A549 treated with CORT108297 at 1 μM for 4 hours (cell line): ENCODE measurements around the gene PLIN3. TPM values are rescaled to one million over a fixed set of nuclear protein-coding genes. Genes with fewer than 3 reads are reported as not detected.

Experiments used
- total RNA-seq: library from RNA; stranded (reverse); fragments of 200-300 nt; extraction: Qiagen RNA extraction; gene quantifications from 5 replicates; pipeline ENCODE4 v1.2.3, GENCODE V29; 2022

Gene PLIN3, protein sequence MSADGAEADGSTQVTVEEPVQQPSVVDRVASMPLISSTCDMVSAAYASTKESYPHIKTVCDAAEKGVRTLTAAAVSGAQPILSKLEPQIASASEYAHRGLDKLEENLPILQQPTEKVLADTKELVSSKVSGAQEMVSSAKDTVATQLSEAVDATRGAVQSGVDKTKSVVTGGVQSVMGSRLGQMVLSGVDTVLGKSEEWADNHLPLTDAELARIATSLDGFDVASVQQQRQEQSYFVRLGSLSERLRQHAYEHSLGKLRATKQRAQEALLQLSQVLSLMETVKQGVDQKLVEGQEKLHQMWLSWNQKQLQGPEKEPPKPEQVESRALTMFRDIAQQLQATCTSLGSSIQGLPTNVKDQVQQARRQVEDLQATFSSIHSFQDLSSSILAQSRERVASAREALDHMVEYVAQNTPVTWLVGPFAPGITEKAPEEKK
- 105 to 136 TPM (median 127 TPM) in 5 replicates for total RNA-seq

DNA sequence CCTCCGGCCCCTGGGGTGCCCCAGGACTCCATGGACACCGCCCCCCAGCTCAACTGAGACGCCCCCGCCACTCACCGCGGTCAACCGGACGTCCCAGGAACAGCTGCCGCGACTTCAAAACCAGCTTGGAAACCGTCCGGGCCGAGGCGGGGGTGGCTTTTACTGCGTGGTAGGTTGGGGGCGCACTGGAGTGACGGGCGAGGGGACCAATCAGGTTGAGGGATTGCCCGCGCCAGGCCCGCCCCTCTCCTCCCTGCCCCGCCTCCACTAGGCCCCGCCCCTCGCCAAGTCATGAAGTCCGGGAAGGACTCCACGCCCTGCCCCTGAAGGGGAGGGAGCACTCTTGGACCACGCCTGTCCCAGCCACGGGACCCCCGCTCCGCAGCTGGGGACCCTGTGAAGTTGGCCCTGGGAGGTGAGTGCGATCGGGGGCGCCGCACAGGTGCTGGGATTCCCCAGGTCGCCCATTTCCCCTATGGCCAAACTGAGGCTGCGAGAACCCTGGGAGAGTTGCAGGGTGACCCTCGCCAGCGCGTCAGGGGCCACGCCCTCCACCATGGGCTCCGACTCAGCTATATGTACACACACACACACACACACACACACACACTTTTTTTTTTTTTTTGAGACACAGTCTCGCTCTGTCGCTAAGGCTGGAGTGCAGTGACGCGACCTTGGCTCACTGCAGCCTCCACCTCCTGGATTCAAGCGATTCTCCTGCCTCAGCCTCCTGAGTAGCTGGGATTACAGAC is at the start of gene PLIN3:
TSS of gene PLIN3 (minus strand) at position 134 of the 752 bp plus-strand sequence. CDS start 6,273 bp downstream, outside the sequence.

DNA sequence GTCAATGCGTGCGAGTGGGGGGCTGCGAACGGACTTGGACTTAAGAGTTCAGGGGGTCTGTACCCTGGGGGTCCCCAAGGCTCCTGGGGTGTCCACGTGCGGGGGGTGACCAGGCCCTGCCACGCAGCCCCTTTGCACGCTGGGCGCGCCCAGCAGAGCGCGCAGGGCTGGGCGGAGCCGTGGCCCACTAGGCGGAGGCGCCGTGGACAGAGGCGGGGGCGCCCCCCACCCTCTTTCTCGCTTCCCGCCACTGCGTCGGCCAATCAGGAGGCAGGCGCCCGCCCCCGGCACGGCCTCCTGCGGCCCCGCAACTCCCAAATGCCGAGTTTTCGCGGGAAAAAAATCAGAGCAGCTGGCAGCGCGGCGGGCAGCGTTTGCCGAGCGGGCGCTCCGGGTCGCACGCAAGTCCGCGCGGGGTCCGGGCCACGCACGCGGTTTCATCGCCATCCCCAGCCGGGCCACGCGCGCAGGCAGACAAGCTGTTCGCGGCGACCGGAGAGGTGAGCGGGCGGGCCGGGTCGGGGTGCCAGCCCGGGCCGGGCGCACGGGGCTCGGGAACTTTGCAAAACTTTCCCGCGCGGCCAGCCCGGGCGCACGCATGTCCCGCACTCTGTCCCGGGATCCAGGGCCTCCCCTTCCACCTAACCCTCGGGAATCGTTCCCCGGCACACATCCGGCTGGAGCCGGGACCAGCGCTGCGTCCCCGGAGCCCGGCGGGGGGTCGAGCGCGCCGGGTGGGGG is 41.9 kb upstream of the PLIN3 start, which contains the start of gene UHRF1:
TSS of gene UHRF1 (plus strand) at position 346 of the 741 bp plus-strand sequence. CDS start 1,385 bp downstream, outside the sequence.

DNA sequence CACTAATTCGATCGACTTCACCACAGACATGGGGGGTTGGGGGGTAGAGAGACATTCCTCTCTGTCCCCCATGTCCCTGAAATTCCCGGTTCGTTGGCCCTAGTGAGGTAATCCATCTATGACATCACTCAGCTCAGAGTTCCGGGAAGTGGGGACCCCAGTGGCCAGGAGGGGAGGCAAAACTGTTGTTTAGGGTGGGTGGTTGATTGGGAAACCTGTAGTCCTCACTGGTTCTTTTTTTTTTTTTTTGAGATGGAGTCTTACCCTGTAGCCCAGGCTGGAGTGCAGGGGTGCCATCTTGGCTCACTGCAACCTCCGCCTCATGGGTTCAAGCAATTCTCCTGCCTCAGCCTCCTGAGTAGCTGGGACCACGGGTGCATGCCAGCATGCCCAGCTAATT is 35.3 kb upstream of the PLIN3 start, which contains the start of gene ARRDC5:
TSS of gene ARRDC5 (minus strand) at position 101 of the 400 bp plus-strand sequence. CDS start at position 30, 71 bp downstream.

DNA sequence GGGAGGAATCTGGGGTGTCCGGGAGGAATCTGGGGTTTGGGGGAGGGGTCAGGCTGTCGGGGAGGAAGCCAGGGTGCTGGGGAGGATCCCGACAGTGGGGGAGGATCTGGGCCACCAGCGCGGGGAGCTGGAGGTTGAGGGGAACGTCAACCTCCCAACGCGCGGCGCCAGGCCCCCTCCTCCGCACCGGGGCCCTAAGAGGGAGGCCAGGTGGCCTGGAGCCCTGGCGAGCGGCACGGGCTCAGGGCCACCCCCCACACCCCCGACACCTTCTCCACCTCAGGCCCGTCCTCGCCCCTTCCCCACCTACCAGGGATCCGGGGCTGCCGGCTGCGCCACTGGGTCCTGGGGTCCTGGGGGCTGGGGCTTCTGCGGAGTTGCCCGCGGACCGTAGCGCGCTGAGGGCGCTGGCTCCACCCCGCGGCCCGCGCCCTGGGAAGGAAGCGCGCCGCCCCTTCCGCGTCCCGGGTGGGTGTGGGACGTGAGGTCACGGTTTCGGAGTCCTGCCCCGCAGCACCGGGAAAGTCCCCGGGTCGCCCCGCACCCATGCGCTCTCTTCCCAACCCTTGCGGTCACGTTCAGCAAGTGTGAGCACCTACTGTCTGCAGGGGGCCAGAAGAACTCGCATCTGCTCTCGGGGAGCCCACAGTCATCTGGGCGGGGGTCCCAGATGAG is 36.0 kb downstream of the PLIN3 start, which contains the start of gene TICAM1:
TSS of gene TICAM1 (minus strand) at position 409 of the 675 bp plus-strand sequence. CDS start 13,335 bp downstream, outside the sequence.

DNA sequence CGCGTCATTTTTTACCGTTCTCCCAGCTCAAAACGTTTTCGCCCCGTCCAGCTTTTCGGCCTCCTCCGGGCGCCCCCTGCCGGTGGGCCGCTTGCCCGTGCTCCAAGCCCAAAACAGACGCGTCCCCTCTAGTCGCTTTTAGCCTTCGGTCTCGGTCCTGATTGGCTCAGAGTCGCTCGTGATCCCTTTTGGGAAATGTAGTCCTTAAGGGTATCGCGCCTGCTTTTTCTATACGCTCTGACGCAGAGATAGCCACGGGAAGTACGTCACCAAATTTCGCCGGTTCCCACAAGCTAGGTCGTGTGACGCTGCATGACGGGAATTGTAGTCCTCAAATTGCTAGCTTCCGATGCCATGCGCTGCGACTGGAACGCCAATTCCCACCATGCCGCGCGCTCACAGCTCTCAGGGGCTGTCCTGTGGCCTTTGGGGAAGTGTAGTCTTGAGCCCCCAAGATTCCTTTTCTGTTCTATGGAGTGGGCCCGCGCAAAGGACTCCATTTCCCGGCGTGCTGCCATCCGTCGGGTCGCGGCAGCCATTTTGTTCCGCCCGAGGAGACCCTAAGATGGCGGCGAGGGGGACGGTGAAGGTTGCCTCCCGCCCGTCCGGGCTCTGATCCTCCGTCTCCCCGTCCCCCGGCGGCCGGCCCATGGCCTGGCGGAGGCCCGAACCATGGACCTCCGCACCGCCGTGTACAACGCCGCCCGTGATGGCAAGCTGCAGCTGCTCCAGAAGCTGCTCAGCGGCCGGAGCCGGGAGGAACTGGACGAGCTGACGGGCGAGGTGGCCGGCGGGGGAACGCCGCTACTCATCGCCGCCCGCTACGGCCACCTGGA is 76.1 kb downstream of the PLIN3 start, which contains the start of gene FEM1A:
TSS of gene FEM1A (plus strand) at position 552 of the 836 bp plus-strand sequence. CDS start at position 673, 121 bp downstream.

Other genes with a start within 250 kb of the PLIN3 start
- 3.5 to 4.9 TPM (median 4.5 TPM) in 5 replicates for gene TNFAIP8L1, start 228.2 kb downstream of the PLIN3 start, total RNA-seq
- gene MYDGF, start 197.3 kb downstream of the PLIN3 start, total RNA-seq = 110 to 145 TPM (median 139 TPM) in 5 replicates
- 57.7 to 68.5 TPM (median 64.4 TPM) in 5 replicates for gene DPP9, start 143.8 kb downstream of the PLIN3 start, total RNA-seq
- 5.1 to 5.7 TPM (median 5.4 TPM) in 5 replicates for gene FEM1A, start 75.9 kb downstream of the PLIN3 start, total RNA-seq
- gene TICAM1, start 36.0 kb downstream of the PLIN3 start, total RNA-seq = 7.3 to 10.1 TPM (median 9.4 TPM) in 5 replicates
- not detected in 5 replicates for gene ARRDC5, start 35.2 kb upstream of the PLIN3 start, total RNA-seq
- 42.9 to 49.8 TPM (median 46.6 TPM) in 5 replicates for gene UHRF1, start 41.8 kb upstream of the PLIN3 start, total RNA-seq
- gene KDM4B, start 101.4 kb upstream of the PLIN3 start, total RNA-seq = 5.6 to 9.0 TPM (median 7.8 TPM) in 5 replicates